KG1 (cell line): ENCODE results near the gene LTBP1.
"Not testable (repeated sequence)": the region's sequence is repeated elsewhere in the genome, so short reads cannot be mapped to it uniquely, and the experiment has no call there.

ENCODE experiments used
- DNase-seq: peaks from one replicate; lab custom pipeline; 2025; lab: John Stamatoyannopoulos, UW

Gene LTBP1

GRCh38 chr2:33141476-33141875 is 194.7 kb downstream of the LTBP1 start:
- no peak for DNase-seq

- no peak for DNase-seq
Observed at GRCh38 chr2:33142810-33143209, 196.1 kb downstream of the LTBP1 start.

GRCh38 chr2:33144243-33144642 is 197.5 kb downstream of the LTBP1 start:
- DNase-seq, result no peak

GRCh38 chr2:33145459-33145858 is 198.7 kb downstream of the LTBP1 start:
- DNase-seq, result no peak

- DNase-seq, result no peak
Observed at GRCh38 chr2:33146102-33146501, 199.3 kb downstream of the LTBP1 start.

- DNase-seq, result no peak
Observed at GRCh38 chr2:33153008-33153407, 206.3 kb downstream of the LTBP1 start.

- DNase-seq, result no peak
Observed at GRCh38 chr2:33158482-33159003, 211.8 kb downstream of the LTBP1 start.

- no peak for DNase-seq
Observed at GRCh38 chr2:33160191-33160590, 213.4 kb downstream of the LTBP1 start.

- DNase-seq, result no peak
Observed at GRCh38 chr2:33166287-33166881, 219.6 kb downstream of the LTBP1 start.

GRCh38 chr2:33167622-33168245 is 221.0 kb downstream of the LTBP1 start:
- no peak for DNase-seq

GRCh38 chr2:33168425-33168824 is 221.7 kb downstream of the LTBP1 start:
- no peak for DNase-seq

GRCh38 chr2:33168922-33169321 is 222.2 kb downstream of the LTBP1 start:
- DNase-seq, result no peak

- DNase-seq, result not testable (repeated sequence)
Observed at GRCh38 chr2:33170251-33170650, 223.5 kb downstream of the LTBP1 start.

- DNase-seq, result no peak
Observed at GRCh38 chr2:33177627-33178026, 230.9 kb downstream of the LTBP1 start.

- DNase-seq, result no peak
Observed at GRCh38 chr2:33178209-33178608, 231.5 kb downstream of the LTBP1 start.

- no peak for DNase-seq
Observed at GRCh38 chr2:33180915-33181314, 234.2 kb downstream of the LTBP1 start.

- no peak for DNase-seq
Observed at GRCh38 chr2:33181466-33181865, 234.7 kb downstream of the LTBP1 start.

- no peak for DNase-seq
Observed at GRCh38 chr2:33184041-33184440, 237.3 kb downstream of the LTBP1 start.

- DNase-seq, result no peak
Observed at GRCh38 chr2:33186937-33187336, 240.2 kb downstream of the LTBP1 start.

- DNase-seq, result no peak
Observed at GRCh38 chr2:33188799-33189198, 242.0 kb downstream of the LTBP1 start.

GRCh38 chr2:33190393-33190937 is 243.7 kb downstream of the LTBP1 start:
- no peak for DNase-seq

- no peak for DNase-seq
Observed at GRCh38 chr2:33195891-33196290, 249.1 kb downstream of the LTBP1 start.

- DNase-seq, result no peak
Observed at GRCh38 chr2:33196700-33197099, 249.9 kb downstream of the LTBP1 start.
